Fibroblast of the aortic adventitia (primary cell): ENCODE results near the gene CYFIP1. TPM values are rescaled to one million over a fixed set of nuclear protein-coding genes. Genes with fewer than 3 reads are reported as not detected.

Experiments used
- DNase-seq: peaks from one replicate; pipeline ENCODE4 v3.0.0-alpha.2; 2010; ENCODE audit warnings: low read depth
- H3K4me3 ChIP-seq: 2 replicates; pipeline ENCODE4 v1.5.1; 2011; ENCODE audit warnings: low read depth, mild to moderate bottlenecking, control low read depth, low read length, moderate library complexity
- total RNA-seq: library from RNA; depleted of rRNA; stranded (reverse); fragments of >200 nt; gene quantifications from 2 replicates; pipeline ENCODE4 v1.2.3, GENCODE V29; 2012; ENCODE audit warnings: low replicate concordance
- TF ChIP-seq, protein P1 (sequence below): IDR thresholded peaks from 2 replicates; pipeline ENCODE4 v1.5.1; 2011; ENCODE audit warnings: mild to moderate bottlenecking, low read length, control low read depth, inconsistent platforms; ENCODE audit not compliant: insufficient read depth

CYFIP1 gene
- total RNA-seq, 1 donor = 95.8 TPM

GRCh38 chr15:22878103-22878502, 102.1 kb downstream of the CYFIP1 start:
- TF ChIP-seq, protein P1, sequence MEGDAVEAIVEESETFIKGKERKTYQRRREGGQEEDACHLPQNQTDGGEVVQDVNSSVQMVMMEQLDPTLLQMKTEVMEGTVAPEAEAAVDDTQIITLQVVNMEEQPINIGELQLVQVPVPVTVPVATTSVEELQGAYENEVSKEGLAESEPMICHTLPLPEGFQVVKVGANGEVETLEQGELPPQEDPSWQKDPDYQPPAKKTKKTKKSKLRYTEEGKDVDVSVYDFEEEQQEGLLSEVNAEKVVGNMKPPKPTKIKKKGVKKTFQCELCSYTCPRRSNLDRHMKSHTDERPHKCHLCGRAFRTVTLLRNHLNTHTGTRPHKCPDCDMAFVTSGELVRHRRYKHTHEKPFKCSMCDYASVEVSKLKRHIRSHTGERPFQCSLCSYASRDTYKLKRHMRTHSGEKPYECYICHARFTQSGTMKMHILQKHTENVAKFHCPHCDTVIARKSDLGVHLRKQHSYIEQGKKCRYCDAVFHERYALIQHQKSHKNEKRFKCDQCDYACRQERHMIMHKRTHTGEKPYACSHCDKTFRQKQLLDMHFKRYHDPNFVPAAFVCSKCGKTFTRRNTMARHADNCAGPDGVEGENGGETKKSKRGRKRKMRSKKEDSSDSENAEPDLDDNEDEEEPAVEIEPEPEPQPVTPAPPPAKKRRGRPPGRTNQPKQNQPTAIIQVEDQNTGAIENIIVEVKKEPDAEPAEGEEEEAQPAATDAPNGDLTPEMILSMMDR = no peak
- no peak overlapping the region for H3K4me3 ChIP-seq
- DNase-seq = no peak

GRCh38 chr15:22877607-22878006, 102.6 kb downstream of the CYFIP1 start:
- no peak for DNase-seq
- TF ChIP-seq, protein P1 = no peak
- no peak overlapping the region for H3K4me3 ChIP-seq

- no peak for DNase-seq
- H3K4me3 ChIP-seq = no peak overlapping the region
- TF ChIP-seq, protein P1 = no peak
These were observed 103.1 kb downstream of the CYFIP1 start for GRCh38 chr15:22877117-22877516.

GRCh38 chr15:22874966-22875365, 105.2 kb downstream of the CYFIP1 start:
- H3K4me3 ChIP-seq = no peak overlapping the region
- DNase-seq = no peak
- TF ChIP-seq, protein P1 = no peak

DNA sequence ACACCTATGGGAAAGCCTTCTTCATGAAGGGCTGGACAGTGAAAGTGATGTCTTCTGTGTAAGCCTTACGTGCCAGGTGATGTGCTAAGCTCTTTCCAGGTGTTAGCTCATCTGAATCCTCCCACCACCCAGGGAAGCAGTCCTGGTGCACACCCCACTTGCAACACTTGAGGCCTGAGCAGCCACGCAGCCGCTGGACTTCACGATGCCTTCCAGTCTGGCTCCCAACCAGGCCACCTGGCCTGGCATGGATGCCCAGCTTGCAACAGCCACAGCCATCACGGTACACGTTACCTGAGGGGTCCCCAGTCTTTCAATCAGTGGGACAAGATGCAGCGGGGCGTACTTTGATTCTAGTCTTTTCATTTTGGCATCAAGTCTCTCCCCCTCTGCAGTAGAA, 105.9 kb downstream of the CYFIP1 start:
- TF ChIP-seq, protein P1 = no peak
- DNase-seq = no peak

GRCh38 chr15:22873841-22874240, 106.3 kb downstream of the CYFIP1 start:
- TF ChIP-seq, protein P1 = no peak
- no peak overlapping the region for H3K4me3 ChIP-seq
- DNase-seq = no peak

More for the DNA sequence above, 105.9 kb downstream of the CYFIP1 start:
- no peak overlapping the region for H3K4me3 ChIP-seq
